Measurements from ENCODE around the gene ZNF513.

ZNF513 gene

DNA sequence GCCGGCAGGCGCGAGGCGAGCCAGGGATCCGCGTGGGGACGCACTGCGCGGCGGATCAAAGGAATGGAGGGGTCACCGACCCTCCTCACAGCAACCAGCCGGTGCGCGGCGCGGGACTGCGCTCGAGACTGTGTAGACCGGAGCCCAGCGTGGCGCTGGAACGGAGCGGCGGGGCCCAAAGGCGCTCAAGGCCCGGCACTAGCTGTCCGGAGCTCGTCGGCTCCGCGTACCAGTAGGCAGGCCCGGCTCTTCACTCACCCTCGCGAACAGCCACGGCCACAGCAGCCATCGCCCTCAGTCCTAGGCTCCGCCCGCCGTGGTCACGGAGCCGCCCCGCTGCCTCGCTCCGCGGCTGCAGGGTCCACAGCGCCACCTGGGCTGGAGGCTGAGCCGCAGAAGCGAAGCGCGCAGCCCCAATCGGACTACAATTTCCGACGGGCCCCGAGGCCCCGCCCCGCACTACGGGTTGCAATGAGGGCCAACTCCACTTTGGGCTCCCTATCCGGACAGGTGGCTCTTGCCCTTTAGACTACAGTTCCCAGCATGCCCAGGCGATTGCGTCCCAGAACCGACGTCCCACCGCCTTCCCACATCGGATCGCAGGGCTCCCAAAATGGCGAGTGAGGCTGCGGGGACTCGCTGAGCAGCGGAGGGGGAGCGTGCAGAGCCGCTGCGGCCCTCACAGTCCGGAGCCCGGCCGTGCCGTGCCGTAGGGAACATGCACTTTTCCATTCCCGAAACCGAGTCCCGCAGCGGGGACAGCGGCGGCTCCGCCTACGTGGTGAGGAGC lies 10.3 kb downstream of the ZNF513 start, which contains the start of the genes EIF2B4 and SNX17:
TSS of gene EIF2B4 (minus strand) at position 313 of the 790 bp plus-strand sequence. CDS start at position 289, 24 bp downstream.
TSS of gene SNX17 (plus strand) at position 591 of the 790 bp plus-strand sequence. CDS start at position 719, 128 bp downstream.
- Histone ChIP-seq H3K27ac (ENCODE audit: low read depth, low read length) (peak within 1 kb of the TSS; percentile 86), H3K79me2 (ENCODE audit: control insufficient read depth, low read length) (peaks cover 55% of the 10 kb centered on the region), H4K20me1 (ENCODE audit: control insufficient read depth, insufficient read depth, low read depth, low read length) (peaks cover 4% of the 10 kb centered on the region; the same call in 1 of the 2 replicates), H3K4me2 (ENCODE audit: low read length) (peak within 1 kb of the TSS; percentile 97), H3K9me3 (ENCODE audit: control insufficient read depth, insufficient read depth, low read length) (no peaks in the 10 kb centered on the region), H3K9me2 (replicated peaks; ENCODE audit: control insufficient read depth, low read length) (no peaks in the 10 kb centered on the region), H3K27me3 (ENCODE audit: control insufficient read depth, low read length) (no peaks in the 10 kb centered on the region), H3K4me3 (ENCODE audit: low read length) (peak within 1 kb of the TSS; percentile 87), H3K4me1 (ENCODE audit: control insufficient read depth, low read length) (peaks cover 27% of the 10 kb centered on the region), H3F3A (ENCODE audit: control insufficient read depth, insufficient read depth) (no peaks in the 10 kb centered on the region), H3K36me3 (ENCODE audit: control insufficient read depth, low read length) (peaks cover 79% of the 10 kb centered on the region)
- TF ChIP-seq EZH2phosphoT487 (IDR thresholded peaks at IDR 0.05; ENCODE audit: borderline replicate concordance, low read length), result no peak
- TF ChIP-seq, protein P1, sequence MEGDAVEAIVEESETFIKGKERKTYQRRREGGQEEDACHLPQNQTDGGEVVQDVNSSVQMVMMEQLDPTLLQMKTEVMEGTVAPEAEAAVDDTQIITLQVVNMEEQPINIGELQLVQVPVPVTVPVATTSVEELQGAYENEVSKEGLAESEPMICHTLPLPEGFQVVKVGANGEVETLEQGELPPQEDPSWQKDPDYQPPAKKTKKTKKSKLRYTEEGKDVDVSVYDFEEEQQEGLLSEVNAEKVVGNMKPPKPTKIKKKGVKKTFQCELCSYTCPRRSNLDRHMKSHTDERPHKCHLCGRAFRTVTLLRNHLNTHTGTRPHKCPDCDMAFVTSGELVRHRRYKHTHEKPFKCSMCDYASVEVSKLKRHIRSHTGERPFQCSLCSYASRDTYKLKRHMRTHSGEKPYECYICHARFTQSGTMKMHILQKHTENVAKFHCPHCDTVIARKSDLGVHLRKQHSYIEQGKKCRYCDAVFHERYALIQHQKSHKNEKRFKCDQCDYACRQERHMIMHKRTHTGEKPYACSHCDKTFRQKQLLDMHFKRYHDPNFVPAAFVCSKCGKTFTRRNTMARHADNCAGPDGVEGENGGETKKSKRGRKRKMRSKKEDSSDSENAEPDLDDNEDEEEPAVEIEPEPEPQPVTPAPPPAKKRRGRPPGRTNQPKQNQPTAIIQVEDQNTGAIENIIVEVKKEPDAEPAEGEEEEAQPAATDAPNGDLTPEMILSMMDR (IDR thresholded peaks at IDR 0.05; ENCODE audit: low read depth, low read length, poor library complexity, severe bottlenecking), result peak; percentile 82

DNA sequence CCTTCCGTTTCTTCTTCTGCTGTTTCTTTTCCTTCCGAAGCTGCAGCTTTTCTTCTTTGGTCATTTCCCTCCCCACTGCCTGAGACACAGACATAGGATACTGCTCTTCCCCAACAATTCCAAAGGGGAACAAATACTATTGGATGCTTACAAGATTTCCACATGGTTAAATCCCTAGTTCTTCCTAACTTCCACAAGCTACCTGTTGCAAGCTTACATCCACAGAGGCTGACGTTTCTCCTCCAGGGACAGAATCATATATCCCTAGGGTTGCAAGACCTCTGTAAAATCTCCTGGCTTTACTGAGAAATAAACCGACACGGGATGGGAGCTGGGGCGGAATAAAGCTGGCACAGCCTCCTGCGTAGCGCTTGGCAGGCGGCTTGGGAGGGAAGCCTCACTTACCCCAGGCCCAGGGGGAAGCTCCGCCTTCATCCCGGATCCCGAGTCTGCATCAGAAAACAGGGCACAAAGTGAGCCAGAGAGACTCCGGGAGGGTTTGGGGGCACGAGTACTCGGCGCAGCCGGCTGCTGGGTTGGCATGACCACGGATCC lies 11.0 kb downstream of the ZNF513 start:
- peaks cover 76% of the 10 kb centered on the region for H3K36me3 ChIP-seq (ENCODE audit: control insufficient read depth, low read length)

DNA sequence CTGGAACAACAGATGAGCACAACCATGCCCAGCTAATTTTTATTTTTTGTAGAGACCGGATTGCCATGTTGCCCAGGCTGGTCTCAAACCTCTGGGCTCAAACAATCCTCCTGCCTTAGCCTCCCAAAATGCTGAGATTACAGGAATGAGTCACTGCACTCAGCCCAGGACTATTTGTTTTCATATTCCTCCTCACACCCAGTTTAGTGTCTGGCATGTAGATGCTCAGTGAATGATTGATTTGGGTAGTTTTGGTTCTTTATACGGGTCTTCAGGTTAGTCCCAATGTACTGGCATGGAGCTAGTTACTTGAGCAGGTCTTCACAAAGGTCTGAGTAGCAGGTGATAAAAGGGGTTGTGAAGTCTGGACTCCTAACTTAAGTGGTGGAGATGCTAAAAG lies 16.6 kb downstream of the ZNF513 start:
- Histone ChIP-seq H3K4me3 (ENCODE audit: low read length) (no peak overlapping the region), H3K9me3 (ENCODE audit: control insufficient read depth, insufficient read depth, low read length) (no peaks in the 10 kb centered on the region), H3K4me2 (ENCODE audit: low read length) (no peak overlapping the region), H3K79me2 (ENCODE audit: control insufficient read depth, low read length) (peaks cover 31% of the 10 kb centered on the region), H3K4me1 (ENCODE audit: control insufficient read depth, low read length) (peaks cover 5% of the 10 kb centered on the region), H3F3A (ENCODE audit: control insufficient read depth, insufficient read depth) (peaks cover 15% of the 10 kb centered on the region), H3K27me3 (ENCODE audit: control insufficient read depth, low read length) (no peaks in the 10 kb centered on the region), H3K27ac (ENCODE audit: low read depth, low read length) (no peak overlapping the region), H4K20me1 (ENCODE audit: control insufficient read depth, insufficient read depth, low read depth, low read length) (0 out of 2 replicates have a peak, but pooled peaks cover 3% of the 10 kb centered on the region), H3K9me2 (replicated peaks; ENCODE audit: control insufficient read depth, low read length) (no peaks in the 10 kb centered on the region), H3K36me3 (ENCODE audit: control insufficient read depth, low read length) (peaks cover 57% of the 10 kb centered on the region)
- TF ChIP-seq, protein P1 (IDR thresholded peaks at IDR 0.05; ENCODE audit: low read depth, low read length, poor library complexity, severe bottlenecking), result no peak
- no peak for TF ChIP-seq EZH2phosphoT487 (IDR thresholded peaks at IDR 0.05; ENCODE audit: borderline replicate concordance, low read length)

More for the DNA sequence above, 11.0 kb downstream of the ZNF513 start:
- H3K27me3 ChIP-seq (ENCODE audit: control insufficient read depth, low read length), result no peaks in the 10 kb centered on the region
- peaks cover 3% of the 10 kb centered on the region; the same call in 1 of the 2 replicates for H3F3A ChIP-seq (ENCODE audit: control insufficient read depth, insufficient read depth)
- H3K79me2 ChIP-seq (ENCODE audit: control insufficient read depth, low read length), result peaks cover 57% of the 10 kb centered on the region
- peak overlapping the region; percentile 87 for H3K4me3 ChIP-seq (ENCODE audit: low read length)
- H4K20me1 ChIP-seq (ENCODE audit: control insufficient read depth, insufficient read depth, low read depth, low read length), result peaks cover 4% of the 10 kb centered on the region; the same call in 1 of the 2 replicates
- peak overlapping the region; percentile 31 for H3K27ac ChIP-seq (ENCODE audit: low read depth, low read length)
- H3K4me2 ChIP-seq (ENCODE audit: low read length), result peak overlapping the region; percentile 84
- TF ChIP-seq, protein P1 (IDR thresholded peaks at IDR 0.05; ENCODE audit: low read depth, low read length, poor library complexity, severe bottlenecking), result no peak
- no peak for TF ChIP-seq EZH2phosphoT487 (IDR thresholded peaks at IDR 0.05; ENCODE audit: borderline replicate concordance, low read length)
- H3K9me2 ChIP-seq (replicated peaks; ENCODE audit: control insufficient read depth, low read length), result no peaks in the 10 kb centered on the region
- no peaks in the 10 kb centered on the region for H3K9me3 ChIP-seq (ENCODE audit: control insufficient read depth, insufficient read depth, low read length)
- peaks cover 27% of the 10 kb centered on the region for H3K4me1 ChIP-seq (ENCODE audit: control insufficient read depth, low read length)
